ENCODE results near the gene SLC1A7.
A peak's percentile ranks its signal among the peaks of the same experiment; 100 is the strongest.

The SLC1A7 gene

GRCh38 chr1:53115403-53116306 lies 26.8 kb downstream of the SLC1A7 start:
- no peak for DNase-seq

GRCh38 chr1:53114581-53115400 lies 27.6 kb downstream of the SLC1A7 start:
- no peak for DNase-seq

GRCh38 chr1:53114090-53114489 lies 28.3 kb downstream of the SLC1A7 start:
- DNase-seq = no peak

GRCh38 chr1:53112861-53113260 lies 29.6 kb downstream of the SLC1A7 start:
- no peak for DNase-seq

GRCh38 chr1:53112271-53112774 lies 30.1 kb downstream of the SLC1A7 start:
- DNase-seq = no peak

GRCh38 chr1:53111693-53112092 lies 30.7 kb downstream of the SLC1A7 start:
- no peak for DNase-seq

- DNase-seq = peak in 1 of 2 donors; percentile 6
Observed at GRCh38 chr1:53111073-53111556, 31.3 kb downstream of the SLC1A7 start.

GRCh38 chr1:53110370-53111072 lies 31.9 kb downstream of the SLC1A7 start:
- peak in 1 of 2 donors; percentile 58 for DNase-seq

- DNase-seq = no peak
Observed at GRCh38 chr1:53108646-53109580, 33.5 kb downstream of the SLC1A7 start.

- DNase-seq = no peak
Observed at GRCh38 chr1:53107570-53108322, 34.7 kb downstream of the SLC1A7 start.

GRCh38 chr1:53107090-53107489 lies 35.3 kb downstream of the SLC1A7 start:
- DNase-seq = no peak

GRCh38 chr1:53104289-53104913 lies 38.0 kb downstream of the SLC1A7 start:
- no peak for DNase-seq

GRCh38 chr1:53094533-53094919 lies 47.9 kb downstream of the SLC1A7 start:
- no peak for DNase-seq

GRCh38 chr1:53093778-53094532 lies 48.5 kb downstream of the SLC1A7 start:
- no peak for DNase-seq

- no peak for DNase-seq
Observed at GRCh38 chr1:53093451-53093754, 49.0 kb downstream of the SLC1A7 start.

- DNase-seq = no peak
Observed at GRCh38 chr1:53092659-53093450, 49.6 kb downstream of the SLC1A7 start.

GRCh38 chr1:53091841-53092645 lies 50.4 kb downstream of the SLC1A7 start:
- no peak for DNase-seq
